HUES64 (cell line): ENCODE measurements around the gene KRTAP5-2.
A peak's percentile ranks its signal among the peaks of the same experiment; 100 is the strongest.

Experiments used
- H3K27ac ChIP-seq: 2 replicates; pipeline ENCODE4 v1.7.0; 2013; ENCODE audit warnings: low read depth, low read length, inconsistent platforms
- H3K27me3 ChIP-seq: 2 replicates; pipeline ENCODE4 v1.6.1; 2013; ENCODE audit warnings: mild to moderate bottlenecking, low read length; ENCODE audit not compliant: insufficient read depth
- H3K36me3 ChIP-seq: 2 replicates; pipeline ENCODE4 v1.6.1; 2013; ENCODE audit warnings: mild to moderate bottlenecking, low read length; ENCODE audit not compliant: insufficient read depth
- H3K4me1 ChIP-seq: 2 replicates; pipeline ENCODE4 v1.6.1; 2013; ENCODE audit warnings: mild to moderate bottlenecking, low read length, moderate library complexity; ENCODE audit not compliant: insufficient read depth
- H3K4me3 ChIP-seq: 2 replicates; pipeline ENCODE4 v1.5.1; 2013; ENCODE audit warnings: mild to moderate bottlenecking, low read length, moderate library complexity
- H3K9ac ChIP-seq: 2 replicates; pipeline ENCODE4 v1.6.1; 2013; ENCODE audit warnings: mild to moderate bottlenecking, low read depth, low read length
- H3K9me3 ChIP-seq: 2 replicates; pipeline ENCODE4 v1.6.1; 2013; ENCODE audit warnings: low read depth, low read length; ENCODE audit not compliant: insufficient read depth
- WGBS: fragments of 150-250, 120-280 bp; methylation state at CpG from one replicate; pipeline ENCODE4 v1.1.7; 2013; ENCODE audit warnings: missing lambda C conversion rate; 5-methylcytosine and 5-hydroxymethylcytosine counted together

The KRTAP5-2 gene

GRCh38 chr11:1548221-1549070, 49.6 kb downstream of the KRTAP5-2 start:
- Histone ChIP-seq H3K36me3 (no peaks in the 10 kb centered on the region), H3K9me3 (no peaks in the 10 kb centered on the region), H3K27ac (no peak overlapping the region), H3K27me3 (peaks cover 75% of the 10 kb centered on the region), H3K4me1 (no peaks in the 10 kb centered on the region), H3K9ac (no peak overlapping the region), H3K4me3 (peak overlapping the region; percentile 44)
- 15% methylated on average over 30 of the region's 34 CpGs for WGBS

- peak overlapping the region; percentile 51 for H3K4me3 ChIP-seq
- H3K36me3 ChIP-seq = no peaks in the 10 kb centered on the region
- no peaks in the 10 kb centered on the region for H3K9me3 ChIP-seq
- no peak overlapping the region for H3K27ac ChIP-seq
- H3K4me1 ChIP-seq = no peaks in the 10 kb centered on the region
- WGBS = 12% methylated on average over 32 of the region's 33 CpGs
- peaks cover 72% of the 10 kb centered on the region for H3K27me3 ChIP-seq
- H3K9ac ChIP-seq = no peak overlapping the region
Measured at GRCh38 chr11:1547467-1548098, 50.5 kb downstream of the KRTAP5-2 start.
